Calu3 (cell line): ENCODE data around the gene PPL. TPM values are rescaled to one million over a fixed set of nuclear protein-coding genes. Genes with fewer than 3 reads are reported as not detected.

Experiments used
- BruUV-seq: library from RNA; stranded (reverse); fragments of 400-500 nt; replicated peaks from 2 replicates; lab custom pipeline; 2021; lab: Mats Ljungman, UMichigan
- CTCF ChIA-PET: fragments of 300-600 bp; sonication (Branson Sonifier 250); formaldehyde crosslinking; loops from one replicate; lab custom pipeline; 2022; ENCODE audit warnings: antibody characterized with exemption; lab: Charles Lee
- DNase-seq: peaks from one replicate; pipeline ENCODE4 v3.0.0; 2022
- H3K27ac Mint-ChIP-seq: one replicate; pipeline ENCODE4 v1.8.0; 2022; ENCODE audit warnings: mixed read lengths; ENCODE audit not compliant: unreplicated experiment
- H3K27me3 Mint-ChIP-seq: one replicate; pipeline ENCODE4 v1.8.0; 2022; ENCODE audit warnings: mixed read lengths; ENCODE audit not compliant: unreplicated experiment
- H3K36me3 Mint-ChIP-seq: one replicate; pipeline ENCODE4 v1.8.0; 2022; ENCODE audit warnings: mild to moderate bottlenecking, moderate library complexity, mixed read lengths; ENCODE audit not compliant: insufficient read depth, unreplicated experiment
- H3K4me1 Mint-ChIP-seq: one replicate; pipeline ENCODE4 v1.8.0; 2022; ENCODE audit warnings: mild to moderate bottlenecking, low read depth, mixed read lengths; ENCODE audit not compliant: unreplicated experiment
- H3K4me3 Mint-ChIP-seq: one replicate; pipeline ENCODE4 v1.8.0; 2022; ENCODE audit warnings: mild to moderate bottlenecking, low read depth, moderate library complexity, mixed read lengths; ENCODE audit not compliant: unreplicated experiment
- H3K9me3 Mint-ChIP-seq: one replicate; pipeline ENCODE4 v1.8.0; 2022; ENCODE audit warnings: low read depth, mixed read lengths; ENCODE audit not compliant: unreplicated experiment
- CTCF ChIP-seq: fragments of 200-600 bp; IDR thresholded peaks from one replicate; pipeline ENCODE4 v1.8.0; 2022; ENCODE audit warnings: antibody characterized with exemption; ENCODE audit not compliant: unreplicated experiment
- intact Hi-C: fragments of 100-400 bp; cut with micrococcal nuclease; formaldehyde crosslinking; loops from one replicate; pipeline ENCODE4 v1.10.0; 2022; ENCODE audit not compliant: unreplicated experiment
- total RNA-seq: library from RNA; stranded (reverse); gene quantifications from 2 replicates; pipeline ENCODE4 v1.2.3, GENCODE V29; 2022

Gene PPL
- total RNA-seq, 1 experiment from 2014 or later: 75.0 TPM

- no peak for TF ChIP-seq CTCF
- Mint-ChIP-seq H3K4me3 (no peak overlapping the region), H3K36me3 (peaks cover 76% of the 10 kb centered on the region), H3K9me3 (no peaks in the 10 kb centered on the region), H3K27me3 (no peaks in the 10 kb centered on the region), H3K4me1 (no peaks in the 10 kb centered on the region), H3K27ac (no peak overlapping the region)
- CTCF ChIA-PET: no interaction called here
- intact Hi-C loops: no loop called here
- BruUV-seq: no TSS peak
- DNase-seq: no peak
These were observed 97.0 kb downstream of the PPL start for GRCh38 chr16:4839942-4840341.

GRCh38 chr16:4837733-4838501 is 99.0 kb downstream of the PPL start:
- H3K4me1 Mint-ChIP-seq: no peaks in the 10 kb centered on the region
- no peaks in the 10 kb centered on the region for H3K9me3 Mint-ChIP-seq
- H3K27me3 Mint-ChIP-seq: no peaks in the 10 kb centered on the region
- no peak overlapping the region for H3K27ac Mint-ChIP-seq
- peaks cover 60% of the 10 kb centered on the region for H3K36me3 Mint-ChIP-seq
- TF ChIP-seq CTCF: no peak
- intact Hi-C loops: no loop called here
- DNase-seq: no peak
- no TSS peak for BruUV-seq
- no peak overlapping the region for H3K4me3 Mint-ChIP-seq
- CTCF ChIA-PET: no interaction called here

- Mint-ChIP-seq H3K9me3 (no peaks in the 10 kb centered on the region), H3K4me3 (no peak overlapping the region), H3K4me1 (no peaks in the 10 kb centered on the region), H3K27me3 (no peaks in the 10 kb centered on the region), H3K36me3 (peaks cover 54% of the 10 kb centered on the region), H3K27ac (no peak overlapping the region)
- no TSS peak for BruUV-seq
- no peak for TF ChIP-seq CTCF
- intact Hi-C loops: no loop called here
- CTCF ChIA-PET: no interaction called here
- DNase-seq: no peak
These were observed 100.2 kb downstream of the PPL start for GRCh38 chr16:4836727-4837126.

- H3K27ac Mint-ChIP-seq: no peak overlapping the region
- no TSS peak for BruUV-seq
- H3K4me1 Mint-ChIP-seq: no peaks in the 10 kb centered on the region
- no peaks in the 10 kb centered on the region for H3K9me3 Mint-ChIP-seq
- no peak for DNase-seq
- TF ChIP-seq CTCF: no peak
- CTCF ChIA-PET: no interaction called here
- no peaks in the 10 kb centered on the region for H3K27me3 Mint-ChIP-seq
- intact Hi-C loops: no loop called here
- peaks cover 48% of the 10 kb centered on the region for H3K36me3 Mint-ChIP-seq
- H3K4me3 Mint-ChIP-seq: no peak overlapping the region
These were observed 103.4 kb downstream of the PPL start for GRCh38 chr16:4833584-4833983.
